Suppressor macrophage (primary cell): ENCODE measurements around the gene ANKK1.

Experiments
- DNase-seq, 4 experiments: peaks; one replicate each; pipeline ENCODE4 v3.0.0-alpha.2; 2020 to 2022

Gene ANKK1

GRCh38 chr11:113377681-113378412, 9.7 kb upstream of the ANKK1 start:
- no peak for DNase-seq

- no peak for DNase-seq
These were observed 8.9 kb upstream of the ANKK1 start for GRCh38 chr11:113378692-113379091.

- no peak for DNase-seq
These were observed 5.5 kb upstream of the ANKK1 start for GRCh38 chr11:113382121-113382520.

- DNase-seq = no peak
These were observed 3.0 kb upstream of the ANKK1 start for GRCh38 chr11:113384551-113384950.

- DNase-seq = no peak
These were observed 1.8 kb upstream of the ANKK1 start for GRCh38 chr11:113385749-113386148.

- DNase-seq = no peak
These were observed 713 bp upstream of the ANKK1 start for GRCh38 chr11:113386866-113387265.

GRCh38 chr11:113389272-113389671, 1.7 kb downstream of the ANKK1 start:
- no peak for DNase-seq

- no peak for DNase-seq
These were observed 4.8 kb downstream of the ANKK1 start for GRCh38 chr11:113392236-113392921.

- DNase-seq = no peak
These were observed 6.0 kb downstream of the ANKK1 start for GRCh38 chr11:113393501-113393985.

- no peak for DNase-seq
These were observed 7.3 kb downstream of the ANKK1 start for GRCh38 chr11:113394919-113395318.

GRCh38 chr11:113395782-113396336, 8.3 kb downstream of the ANKK1 start:
- no peak for DNase-seq

GRCh38 chr11:113396690-113397089, 9.1 kb downstream of the ANKK1 start:
- no peak for DNase-seq

- DNase-seq = no peak
These were observed 9.6 kb downstream of the ANKK1 start for GRCh38 chr11:113397212-113397611.

GRCh38 chr11:113397821-113398220, 10.2 kb downstream of the ANKK1 start:
- no peak for DNase-seq

- no peak for DNase-seq
These were observed 11.3 kb downstream of the ANKK1 start for GRCh38 chr11:113398669-113399430.

- DNase-seq = no peak
These were observed 13.2 kb downstream of the ANKK1 start for GRCh38 chr11:113400631-113401230.

GRCh38 chr11:113401718-113402117, 14.1 kb downstream of the ANKK1 start:
- DNase-seq = peak; percentile 25 to 62 (median 42)

- DNase-seq = no peak
These were observed 17.4 kb downstream of the ANKK1 start for GRCh38 chr11:113404859-113405430.

GRCh38 chr11:113405724-113406478, 18.3 kb downstream of the ANKK1 start:
- no peak for DNase-seq

GRCh38 chr11:113407163-113407562, 19.6 kb downstream of the ANKK1 start:
- DNase-seq = no peak

- DNase-seq = no peak
These were observed 20.6 kb downstream of the ANKK1 start for GRCh38 chr11:113408206-113408605.
